T follicular helper cell (primary cell): Measurements from ENCODE around the gene PRR3.
A peak's percentile ranks its signal among the peaks of the same experiment; 100 is the strongest.

Source experiments
- DNase-seq: peaks from one replicate; pipeline ENCODE4 v3.0.0-alpha.2; 2020; ENCODE audit warnings: low read depth

The PRR3 gene

DNA sequence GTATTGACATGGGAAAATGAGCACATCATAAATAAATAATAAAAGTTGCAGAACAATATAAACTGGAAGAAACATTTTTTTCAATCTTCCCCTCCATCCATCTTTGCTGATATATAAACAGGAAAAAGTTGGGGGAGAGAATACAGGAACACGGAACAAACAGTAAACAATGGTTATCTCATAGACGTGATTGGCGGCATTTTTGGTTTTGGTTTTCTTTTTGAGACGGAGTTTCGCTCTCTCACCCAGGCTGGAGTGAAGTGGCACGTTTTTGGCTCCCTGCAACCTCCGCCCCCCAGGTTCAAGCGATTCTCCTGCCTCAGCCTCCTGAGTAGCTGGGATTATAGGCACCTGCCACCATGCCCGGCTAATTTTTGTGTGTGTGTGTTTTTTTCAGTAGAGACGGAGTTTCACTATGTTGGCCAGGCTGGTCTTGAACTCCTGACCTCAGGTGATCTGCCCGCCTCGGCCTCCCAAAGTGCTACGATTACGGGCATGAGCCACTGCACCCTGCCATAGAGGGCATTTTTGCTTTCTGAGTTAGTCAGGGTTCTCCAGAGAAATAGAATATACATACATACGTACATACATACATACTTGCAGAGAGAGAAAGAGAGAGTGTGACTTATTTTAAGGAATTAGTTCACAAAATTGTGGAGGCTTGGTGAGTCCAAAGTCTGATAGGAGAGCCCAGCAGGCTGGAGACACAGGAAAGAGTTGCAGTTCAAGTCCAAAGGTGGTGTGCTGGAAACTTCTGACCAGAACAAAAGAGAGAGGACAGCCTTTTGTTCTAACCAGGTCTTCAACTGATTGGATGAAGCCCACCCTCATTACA lies 23.4 kb upstream of the PRR3 start:
- no peak for DNase-seq

DNA sequence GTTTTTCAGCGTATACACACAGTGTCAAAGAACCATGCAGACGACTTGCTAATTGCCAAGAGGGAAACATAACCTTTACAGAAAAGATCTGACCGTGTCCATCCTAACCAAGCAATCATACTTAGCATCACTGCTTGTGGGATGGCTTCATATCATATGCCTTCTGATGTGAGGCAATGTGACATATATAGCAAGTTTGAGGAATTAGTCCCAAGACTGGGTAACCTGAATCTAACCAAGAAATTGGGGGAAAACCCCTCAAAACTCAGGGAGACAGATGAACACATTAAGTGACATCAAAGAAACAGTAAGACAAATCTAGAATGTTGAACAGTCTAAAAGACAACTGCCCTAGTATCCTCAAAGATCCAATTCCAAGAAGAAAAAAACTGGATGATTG lies 19.2 kb upstream of the PRR3 start:
- no peak for DNase-seq

DNA sequence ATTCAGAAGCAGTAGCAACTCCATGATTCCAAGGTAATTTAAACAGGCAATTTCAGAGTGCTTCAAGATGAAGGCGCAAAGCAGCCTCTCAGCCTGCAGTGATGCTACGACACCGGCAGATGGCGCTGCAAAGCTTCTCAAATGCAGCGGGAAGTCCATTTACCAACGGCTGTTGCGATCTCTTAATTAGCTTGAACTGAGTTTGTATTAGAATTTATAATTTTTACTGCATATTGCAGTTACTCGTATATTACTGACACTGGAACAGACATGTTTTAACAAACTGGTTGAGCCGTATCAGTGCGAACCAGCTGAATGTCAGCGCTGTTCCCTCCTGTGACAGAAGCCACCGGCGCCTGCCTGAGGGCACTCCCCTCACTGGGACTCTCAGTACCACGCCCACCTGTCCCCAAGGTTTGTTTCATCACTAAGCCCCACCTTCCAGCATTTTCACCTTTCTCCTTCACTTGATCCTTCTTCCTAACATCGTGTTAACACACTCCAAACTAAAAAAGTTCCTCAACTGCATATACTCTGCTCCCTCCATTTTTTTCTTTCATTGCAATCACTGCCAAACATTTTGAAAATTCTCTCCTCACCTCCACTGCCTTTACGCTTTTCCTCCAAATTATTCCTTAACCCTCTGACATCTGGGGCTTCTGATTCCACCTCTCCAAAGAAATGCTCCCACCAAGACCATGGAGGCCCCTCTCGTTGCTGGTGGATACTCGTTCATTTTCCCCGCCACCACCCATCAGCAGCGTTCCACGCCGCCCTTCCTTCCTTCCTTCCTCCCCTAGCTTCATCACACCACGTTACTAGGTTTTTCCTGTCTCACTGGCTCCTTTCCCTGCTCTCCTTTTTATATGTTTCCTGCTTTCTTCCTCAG lies 15.3 kb upstream of the PRR3 start:
- DNase-seq: peak; percentile 66

DNA sequence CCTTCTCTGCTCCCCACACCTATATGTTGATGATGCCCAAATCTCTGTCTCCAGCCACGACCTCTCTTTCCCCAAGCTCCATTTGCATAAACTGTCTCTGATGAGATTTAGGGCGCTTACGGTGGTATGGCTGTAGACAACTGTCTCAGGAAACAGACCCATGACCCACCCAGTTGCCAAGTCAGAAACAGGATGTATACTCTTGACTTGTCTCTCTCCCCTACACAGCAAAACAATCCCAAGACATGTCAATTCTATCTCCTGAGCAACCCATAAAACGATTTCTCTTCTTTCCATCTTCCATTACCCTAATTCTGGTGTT lies 14.7 kb upstream of the PRR3 start:
- DNase-seq: peak; percentile 15

DNA sequence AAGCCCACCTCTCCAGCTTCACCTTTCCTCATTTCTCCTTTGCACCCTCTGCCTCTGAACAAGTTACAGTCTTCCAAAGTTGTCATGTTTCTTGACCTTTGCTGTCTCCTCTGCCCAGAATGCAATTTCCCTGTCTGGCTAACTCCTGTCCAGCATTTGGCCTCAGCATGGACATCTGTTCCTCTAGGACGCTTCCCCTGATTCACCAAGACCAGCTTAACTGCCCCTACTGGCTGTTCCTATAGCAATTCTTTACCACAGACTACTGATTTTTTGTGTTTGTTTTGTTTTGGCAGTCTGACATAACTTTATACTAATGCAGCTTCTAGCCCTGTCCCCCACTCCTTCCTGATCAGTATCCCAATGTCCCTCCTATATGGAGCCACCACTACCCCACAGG lies 14.2 kb upstream of the PRR3 start:
- DNase-seq: no peak

DNA sequence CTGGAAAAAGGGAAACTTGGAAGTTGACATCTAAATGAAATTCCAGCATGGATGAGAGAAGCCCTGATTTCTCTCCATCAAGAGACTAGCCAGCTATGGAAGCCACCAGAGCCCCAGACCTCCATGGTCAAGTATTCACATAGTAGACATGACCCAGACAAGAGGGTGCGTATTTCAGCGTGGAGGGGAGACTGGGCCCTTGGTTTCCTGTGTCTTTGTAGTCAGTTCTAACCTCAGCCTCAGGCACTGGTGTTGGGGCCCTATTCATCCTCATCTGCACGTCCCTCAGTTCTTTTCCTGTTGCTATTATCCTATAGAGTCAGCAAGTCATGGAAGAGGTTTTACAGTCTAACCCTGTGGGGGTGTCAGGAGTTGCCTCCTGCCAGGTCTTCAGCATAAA lies 13.3 kb upstream of the PRR3 start:
- no peak for DNase-seq

DNA sequence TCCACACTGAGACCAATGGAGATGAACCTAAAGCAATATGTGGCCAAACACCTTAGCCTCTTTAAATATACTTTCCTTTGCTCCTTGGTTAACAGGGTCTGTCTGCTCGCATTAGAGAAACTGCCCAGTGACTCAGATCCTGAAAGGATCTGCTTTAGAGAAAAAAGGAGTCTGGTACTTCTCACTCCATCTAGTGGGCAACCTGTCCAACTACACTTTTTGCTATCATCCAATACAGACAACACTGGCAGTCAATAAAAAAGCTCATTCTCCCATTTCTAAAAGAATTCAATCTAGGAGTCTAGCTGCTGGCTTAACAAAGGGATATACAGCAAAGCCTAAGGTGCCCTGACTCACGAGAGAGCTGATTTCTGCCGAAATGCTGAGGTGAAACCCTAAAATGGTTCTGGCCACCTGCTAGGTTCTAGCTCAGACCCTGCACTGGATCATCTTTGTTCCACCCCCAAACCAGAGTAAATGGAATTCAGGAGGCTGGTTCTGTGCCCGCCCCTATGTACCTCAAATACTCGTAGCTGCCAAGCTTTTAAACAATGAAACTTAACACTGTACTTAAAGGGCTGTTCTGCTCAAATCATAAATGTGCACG lies 12.3 kb upstream of the PRR3 start:
- no peak for DNase-seq

DNA sequence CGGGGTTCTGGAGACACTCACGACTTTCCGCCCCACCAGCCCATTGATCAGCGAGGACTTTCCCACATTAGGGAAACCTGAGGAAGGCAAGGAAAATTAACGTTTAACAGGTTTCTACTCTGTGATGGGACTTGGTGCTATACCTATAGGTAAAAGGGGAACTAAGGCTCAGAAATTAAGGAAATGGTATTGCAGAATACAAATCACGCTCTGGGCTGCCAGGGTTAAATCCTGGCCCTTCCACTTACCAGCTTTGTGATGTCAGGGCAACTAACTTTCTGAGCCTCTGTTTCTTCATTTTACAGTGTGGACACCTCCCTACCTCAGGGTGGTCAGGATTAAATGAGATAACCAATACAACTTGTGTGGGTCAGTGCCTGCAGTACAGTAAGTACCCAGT lies 9.6 kb upstream of the PRR3 start:
- no peak for DNase-seq

DNA sequence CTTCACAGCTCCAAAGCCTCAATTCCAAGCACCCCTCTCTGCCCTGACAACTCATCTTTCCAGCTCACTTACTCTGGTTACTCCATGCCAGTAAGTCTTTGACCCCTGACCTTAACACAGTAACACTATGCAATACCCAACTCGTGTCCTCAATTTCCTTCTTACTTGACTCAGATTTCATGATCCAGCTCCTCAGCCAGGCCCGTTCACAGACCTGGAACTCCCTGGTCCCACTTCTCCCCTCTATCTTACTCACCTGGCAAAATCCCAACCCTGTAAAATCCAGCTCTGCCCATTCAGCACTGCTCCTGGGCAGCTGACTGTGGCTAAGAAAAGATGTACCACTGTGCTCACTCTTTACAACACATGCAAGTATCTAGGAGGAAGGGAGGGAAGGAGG lies 8.7 kb upstream of the PRR3 start:
- no peak for DNase-seq

DNA sequence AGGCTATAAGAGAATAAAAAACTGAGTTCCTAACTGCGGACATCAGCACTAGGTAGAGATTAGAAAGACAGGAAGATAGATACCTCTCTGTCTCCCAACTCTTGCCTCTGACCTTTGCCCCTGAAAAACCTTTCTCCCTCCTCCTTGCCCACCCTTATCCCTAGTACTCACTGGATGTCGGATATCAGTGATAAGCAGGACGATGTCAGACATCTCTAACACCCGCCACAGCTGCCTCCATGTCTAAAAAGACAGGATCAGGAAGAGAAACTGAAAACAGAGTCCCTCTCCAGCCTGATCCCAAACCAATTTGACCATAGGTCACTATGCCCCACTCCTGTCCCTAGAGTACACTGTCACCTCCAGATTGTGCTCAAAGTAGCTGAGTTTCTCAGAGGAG lies 2.7 kb upstream of the PRR3 start:
- no peak for DNase-seq

DNA sequence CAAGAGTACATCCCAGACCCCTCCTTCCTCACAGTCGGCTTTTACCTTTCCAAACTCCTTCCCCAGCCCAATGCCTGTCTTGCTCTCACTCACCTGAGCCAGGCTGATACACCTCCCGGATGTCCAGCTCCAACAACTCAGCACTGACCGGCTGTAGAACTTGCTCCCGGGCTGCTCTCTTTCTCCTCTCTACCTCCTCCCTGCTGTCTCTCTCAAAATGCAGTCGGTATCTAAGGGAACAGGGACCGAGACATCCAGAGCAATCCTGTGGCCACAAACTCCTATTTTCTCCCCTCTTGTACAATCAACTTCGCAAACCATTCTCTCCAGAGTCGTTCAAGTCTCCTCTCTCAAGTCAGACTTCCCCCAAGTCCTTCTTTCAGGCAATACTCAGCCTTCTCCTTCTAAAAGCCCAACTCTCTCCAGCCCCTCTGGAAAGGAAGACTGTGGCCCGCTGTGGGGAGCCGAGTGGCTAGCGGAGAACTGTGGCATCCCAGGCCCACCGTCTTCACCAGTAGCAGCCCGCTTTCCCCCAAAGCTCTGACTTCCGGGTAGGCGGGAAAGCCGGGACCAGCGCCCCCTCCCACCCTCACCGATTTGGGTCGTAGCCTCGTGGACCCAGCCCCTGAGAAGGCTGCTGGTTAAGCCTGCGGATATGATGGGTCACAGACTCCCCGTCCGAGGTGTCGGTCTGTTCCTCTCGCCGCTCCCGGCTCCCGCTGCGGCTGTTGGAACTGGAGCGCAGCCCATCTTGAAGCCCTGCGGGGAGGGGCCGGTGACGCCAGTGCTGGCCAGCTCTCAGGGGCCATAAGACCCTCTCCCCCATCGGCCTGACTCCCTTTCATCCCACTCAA lies 1.9 kb upstream of the PRR3 start:
- no peak for DNase-seq

DNA sequence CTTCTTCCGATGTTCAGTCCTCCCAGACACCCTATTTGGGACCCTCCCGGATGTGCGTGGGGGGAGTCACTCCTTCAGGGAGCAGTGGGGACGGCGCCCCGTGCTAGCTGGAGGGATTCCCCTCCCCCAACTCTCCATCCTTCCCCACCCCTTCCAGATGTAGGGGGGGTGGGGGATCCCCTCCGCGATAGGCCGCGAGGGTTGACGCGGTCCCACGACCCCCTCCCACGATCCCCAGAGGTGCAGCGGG lies 1.4 kb upstream of the PRR3 start:
- no peak for DNase-seq

DNA sequence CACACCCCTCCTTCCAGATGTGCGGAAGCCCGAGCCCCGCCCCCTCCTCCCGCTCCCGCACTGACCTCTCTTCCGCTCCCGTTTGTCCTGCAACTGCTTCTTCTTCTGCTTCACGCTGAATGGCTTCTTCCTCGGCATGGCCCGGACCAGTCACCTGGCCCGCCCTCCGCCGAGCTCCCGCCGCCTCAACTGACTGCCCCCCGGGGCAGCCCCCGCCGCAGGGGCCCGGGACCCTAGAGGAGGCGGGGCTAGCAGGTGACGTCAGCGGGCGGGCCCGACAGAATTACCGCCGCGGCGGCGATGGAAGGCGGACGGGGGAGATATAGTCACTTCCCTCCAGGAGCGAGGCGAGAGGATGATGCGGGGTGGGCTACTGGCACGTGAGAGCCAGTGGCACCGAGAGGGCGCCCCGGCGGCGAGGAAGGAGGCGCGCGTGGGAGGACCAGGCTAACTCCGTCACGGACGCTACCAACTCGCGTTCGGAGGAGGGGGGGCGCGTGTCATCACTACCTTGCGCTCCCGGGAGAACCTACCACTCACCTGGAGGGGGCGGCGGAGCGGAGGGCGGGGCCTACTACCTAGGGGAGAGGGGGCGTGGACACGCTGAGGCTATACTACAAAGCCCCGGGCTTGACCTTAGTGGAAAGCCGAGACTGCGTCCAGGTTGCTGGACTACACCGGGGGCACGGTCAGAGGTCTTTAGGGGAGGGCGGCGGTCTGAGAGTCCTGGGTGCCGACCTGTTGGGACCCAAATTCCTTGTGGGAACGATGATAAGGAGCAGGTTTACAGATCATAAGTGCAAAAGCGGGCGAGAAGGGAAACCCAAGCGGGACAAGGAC lies 809 bp upstream of the PRR3 start, which contains the start of gene GNL1:
TSS of gene GNL1 (minus strand) at position 424 of the 840 bp plus-strand sequence. CDS start at position 138, 286 bp downstream.
- peak; percentile 99 for DNase-seq

DNA sequence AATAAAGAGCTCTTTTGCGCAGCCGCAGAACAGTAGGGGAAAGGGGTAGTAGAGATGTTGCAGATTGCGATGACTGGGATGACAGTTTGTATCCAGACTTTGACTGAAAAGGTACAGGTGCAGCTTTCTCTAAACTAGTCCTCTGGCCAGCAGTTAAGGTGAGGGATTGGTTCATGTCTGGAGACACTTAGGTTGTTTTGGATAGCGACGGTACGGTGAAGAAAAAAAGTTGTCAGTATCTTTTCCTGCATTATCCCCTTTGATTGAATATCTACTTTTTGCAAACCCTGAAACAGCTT lies 537 bp downstream of the PRR3 start:
- DNase-seq: no peak

DNA sequence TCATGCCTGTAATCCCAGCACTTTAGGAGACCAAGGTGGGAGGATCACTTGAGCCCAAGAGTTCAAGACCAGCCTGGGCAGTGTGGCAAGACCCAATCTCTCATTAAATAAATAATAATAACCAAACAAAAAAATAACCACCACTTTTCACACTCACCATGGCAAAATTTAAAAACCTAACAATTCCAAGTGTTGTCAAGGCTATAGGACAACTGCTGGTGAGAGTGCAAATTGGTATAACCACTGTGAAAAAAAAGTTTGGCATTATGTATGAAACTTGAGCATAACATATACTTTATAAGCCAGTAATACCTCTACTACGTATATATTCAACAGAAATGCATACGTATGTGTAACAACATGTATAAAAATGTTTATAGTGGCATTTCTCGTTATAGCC lies 3.8 kb downstream of the PRR3 start:
- DNase-seq: no peak

DNA sequence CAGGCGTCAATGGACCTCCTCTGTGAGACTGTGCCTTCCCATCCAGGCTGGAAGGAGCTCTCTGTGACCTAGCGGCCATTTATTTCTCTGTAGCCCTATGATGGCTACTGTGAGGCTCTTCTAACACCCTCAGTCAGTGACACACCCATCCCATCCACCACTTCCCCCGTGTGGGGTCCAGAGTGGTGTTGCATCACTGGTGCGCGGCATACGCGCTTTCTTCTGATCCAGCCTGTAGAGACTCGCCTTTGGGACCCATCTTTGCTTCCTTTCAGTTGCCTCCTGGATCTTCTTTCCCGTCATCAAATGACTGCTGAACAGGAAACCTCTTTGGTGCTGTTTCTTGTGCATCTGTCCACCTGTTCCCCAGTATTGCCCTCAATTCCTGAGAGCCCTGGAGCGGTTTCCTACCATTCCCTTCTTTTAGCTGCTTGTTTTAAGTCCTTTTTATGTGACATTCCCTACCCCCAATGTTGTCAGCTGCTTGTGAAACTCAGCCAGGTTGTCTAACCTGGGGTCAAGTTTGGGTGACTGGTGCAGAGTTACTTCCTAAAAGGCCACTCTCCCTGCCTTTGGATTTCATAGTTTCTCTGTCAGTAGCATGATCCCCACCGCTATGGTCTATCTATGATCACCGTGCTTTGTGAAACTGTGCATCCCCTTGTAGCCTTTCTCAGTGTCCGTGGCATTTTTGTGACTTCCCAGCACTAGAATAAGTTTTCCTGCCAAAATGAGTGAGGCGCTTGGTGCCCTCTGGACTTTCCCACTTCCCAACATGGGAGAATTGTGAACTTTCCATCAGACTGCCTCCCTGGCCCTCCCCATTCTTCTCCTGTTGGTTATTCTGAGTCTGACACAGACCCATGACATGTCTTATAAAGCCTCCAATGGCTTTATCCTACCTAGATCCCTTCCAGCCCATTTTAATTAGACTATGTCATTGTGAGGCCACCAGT lies 5.7 kb downstream of the PRR3 start:
- no peak for DNase-seq

DNA sequence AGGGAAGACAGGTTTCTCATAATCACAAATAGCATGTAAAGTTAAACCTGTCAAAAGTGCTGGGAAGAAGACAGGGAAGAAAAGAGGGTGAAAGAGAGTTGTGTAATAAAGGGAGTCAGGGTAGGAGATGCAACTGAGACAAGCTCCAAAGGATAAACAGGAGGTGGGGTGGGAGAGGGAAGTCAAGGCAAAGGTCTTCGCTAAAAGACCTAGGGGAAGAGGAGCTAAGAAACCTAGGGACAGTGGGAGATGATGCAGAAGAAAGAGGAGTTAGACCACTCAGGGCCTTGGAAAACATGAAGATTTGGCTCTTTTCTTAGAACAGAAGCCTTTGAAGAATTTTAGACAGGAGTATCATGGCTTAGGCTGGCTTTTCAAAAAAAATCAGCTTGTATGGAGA lies 7.0 kb downstream of the PRR3 start:
- no peak for DNase-seq

DNA sequence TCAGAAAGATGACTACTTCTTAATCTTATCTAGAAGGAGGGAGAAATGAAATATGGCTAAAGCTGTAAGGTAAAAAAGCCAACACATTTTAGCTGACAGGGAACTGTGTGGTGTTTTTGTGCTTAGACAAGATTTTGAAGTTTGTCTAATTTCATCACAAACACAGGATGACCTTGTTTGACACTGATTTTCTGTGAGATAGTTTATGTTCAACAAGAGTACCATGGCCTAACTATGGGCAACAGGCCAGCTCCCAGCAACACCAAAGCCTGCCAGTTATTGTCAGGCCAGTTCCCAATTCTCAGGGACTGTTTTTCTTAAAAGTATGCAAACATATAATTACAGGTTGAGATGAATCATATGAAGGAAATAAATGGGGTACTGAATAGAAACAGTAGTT lies 8.7 kb downstream of the PRR3 start:
- DNase-seq: no peak

DNA sequence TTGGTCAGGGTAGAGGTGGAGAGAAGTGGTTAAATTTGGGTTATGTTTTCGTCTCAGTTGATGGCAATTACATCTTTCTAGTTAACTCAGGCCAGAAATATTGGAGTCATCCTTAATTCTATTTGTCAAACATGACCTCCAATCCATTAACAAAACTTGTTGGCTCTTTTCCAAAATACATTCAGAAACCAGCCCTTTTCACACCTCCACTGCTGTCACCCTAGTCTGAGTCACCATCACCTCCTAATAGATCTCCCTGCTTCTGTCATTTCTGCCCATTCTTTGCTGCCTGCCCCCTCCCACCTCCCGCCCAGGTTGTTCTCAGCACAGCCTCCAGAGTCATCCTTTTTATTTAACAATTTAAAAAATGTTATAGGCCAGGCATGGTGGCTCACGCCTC lies 11.2 kb downstream of the PRR3 start:
- no peak for DNase-seq

DNA sequence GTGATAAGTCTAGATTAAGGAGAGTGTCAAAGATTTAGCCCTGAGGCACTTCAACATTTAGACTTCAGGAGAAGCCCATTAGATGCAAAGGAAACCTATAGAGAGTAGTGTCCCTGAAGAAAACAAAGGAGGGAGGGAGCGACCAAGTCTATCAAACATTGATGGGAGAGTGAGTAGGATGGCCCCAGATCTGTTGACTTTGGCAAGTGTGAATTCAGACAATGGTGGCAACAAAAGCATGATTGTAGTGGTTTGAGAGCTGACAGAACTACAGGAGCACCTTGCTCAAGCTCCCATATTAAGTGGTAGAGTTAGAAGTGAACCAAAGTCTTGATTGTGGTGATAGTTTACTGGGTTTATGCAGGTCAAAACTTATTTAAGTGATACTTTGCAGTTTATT lies 13.2 kb downstream of the PRR3 start:
- no peak for DNase-seq

DNA sequence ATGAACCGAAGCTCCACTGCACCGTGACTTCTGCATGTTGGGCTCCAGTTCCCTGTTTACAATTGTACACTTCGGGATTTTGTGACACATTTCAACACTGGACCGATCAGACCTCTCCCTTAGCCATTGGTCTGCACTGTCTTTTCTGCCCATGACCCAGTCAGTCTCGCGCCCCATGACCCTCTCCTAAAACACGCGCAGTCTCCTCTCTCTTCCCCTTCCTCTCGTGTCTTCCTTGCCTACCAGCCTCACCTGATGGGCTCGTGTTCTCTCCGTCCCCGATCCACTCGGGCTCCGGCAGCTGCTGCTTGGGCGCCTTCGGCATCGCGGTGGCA lies 13.6 kb downstream of the PRR3 start:
- DNase-seq: no peak
